GM03348 (cell line): Measurements from ENCODE around the gene PLA2R1.
"Not testable (repeated sequence)": the region's sequence is repeated elsewhere in the genome, so short reads cannot be mapped to it uniquely, and the experiment has no call there.

ENCODE experiments used
- DNase-seq: peaks from one replicate; pipeline ENCODE4 v3.0.0; 2012; ENCODE audit warnings: low spot score

Gene PLA2R1

DNA sequence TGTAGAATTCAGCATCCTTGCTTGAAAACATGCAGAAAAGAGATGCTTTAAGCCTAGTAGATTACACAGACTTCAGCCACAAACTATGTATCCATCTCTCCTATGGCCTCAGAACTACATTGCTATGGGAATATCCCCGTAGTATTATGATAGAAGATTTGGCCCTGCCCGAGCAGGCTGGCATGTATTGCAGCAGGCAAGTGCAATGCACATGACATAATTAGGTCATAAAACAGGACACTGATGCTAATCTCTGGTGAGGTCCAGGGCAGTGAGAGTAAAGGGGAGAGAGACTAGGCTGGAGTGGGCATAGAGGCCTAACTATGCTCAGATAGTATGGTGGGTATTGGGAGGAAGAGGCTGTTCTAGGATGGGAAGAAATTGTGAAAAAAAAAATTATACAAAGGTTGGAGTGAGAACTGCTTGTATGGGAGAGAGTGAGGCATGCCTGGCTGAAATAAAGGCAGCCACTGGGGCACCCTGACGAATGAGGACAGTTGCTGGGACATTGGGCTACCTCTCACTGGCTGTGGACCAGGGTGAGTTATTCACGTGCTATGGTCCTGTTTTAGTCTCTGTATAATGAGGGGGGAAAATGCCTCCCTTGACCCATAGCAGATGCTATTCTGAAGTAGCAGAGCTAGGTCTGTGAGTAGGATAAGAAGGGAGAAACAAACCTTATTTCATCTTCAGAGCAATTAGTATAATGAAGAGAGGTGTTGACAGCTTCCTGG lies 1.6 kb upstream of the PLA2R1 start:
- no peak for DNase-seq

DNA sequence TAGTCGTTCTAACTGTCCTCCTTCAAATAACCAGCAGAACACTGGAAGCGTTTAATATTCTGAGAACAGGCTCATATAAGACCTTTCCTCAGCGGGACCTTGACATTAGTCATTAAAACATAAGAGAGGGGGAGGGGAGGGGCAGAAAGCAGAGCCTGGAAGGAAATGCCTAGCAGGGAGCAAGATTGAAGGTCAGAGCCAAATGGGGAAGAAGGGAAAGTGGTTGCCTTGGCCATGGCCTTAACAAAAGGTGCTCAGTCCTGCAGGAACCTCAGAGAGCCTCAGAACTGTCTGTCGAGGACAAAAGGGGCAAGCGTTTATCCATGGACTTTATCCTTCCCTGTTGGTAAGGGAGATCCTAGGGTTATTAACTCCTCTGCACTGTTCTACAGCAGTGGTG lies 856 bp upstream of the PLA2R1 start:
- DNase-seq: no peak

DNA sequence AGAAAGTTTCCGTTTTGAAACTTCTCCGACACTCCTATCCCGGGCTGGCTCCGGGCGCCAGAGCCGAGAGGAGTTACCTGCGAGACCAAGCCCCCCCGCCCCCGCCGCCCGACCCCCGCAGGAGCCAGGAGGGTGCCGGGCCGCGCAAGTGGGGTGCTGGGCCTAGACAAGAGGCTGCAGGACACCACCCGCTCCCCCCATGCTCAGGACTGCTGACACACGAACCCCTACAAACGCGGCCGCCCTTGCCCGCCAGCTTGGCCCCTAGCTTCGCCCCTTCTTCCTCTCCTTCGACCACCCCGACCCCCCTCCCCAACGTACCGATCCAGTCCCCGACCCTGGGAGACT lies 497 bp downstream of the PLA2R1 start:
- peak; percentile 64 for DNase-seq

DNA sequence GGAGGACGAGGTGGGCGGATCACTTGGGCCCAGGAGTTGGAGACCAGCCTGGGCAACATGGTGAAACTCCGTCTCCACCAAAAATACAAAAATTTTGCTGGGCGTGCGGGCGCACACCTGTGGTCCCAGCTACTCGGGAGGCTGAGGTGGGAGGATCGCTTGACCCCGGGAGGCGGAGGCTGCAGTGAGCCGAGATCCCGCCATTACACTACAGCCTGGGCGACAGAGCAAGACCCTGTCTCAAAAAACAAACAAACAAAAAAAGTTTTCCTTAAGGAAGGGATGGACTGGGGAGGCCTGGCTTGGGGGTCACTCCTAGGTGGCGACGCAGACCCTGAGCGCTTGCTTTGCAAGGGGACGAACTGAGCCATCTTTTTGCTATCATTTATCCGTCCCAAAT lies 882 bp downstream of the PLA2R1 start:
- DNase-seq: no peak

DNA sequence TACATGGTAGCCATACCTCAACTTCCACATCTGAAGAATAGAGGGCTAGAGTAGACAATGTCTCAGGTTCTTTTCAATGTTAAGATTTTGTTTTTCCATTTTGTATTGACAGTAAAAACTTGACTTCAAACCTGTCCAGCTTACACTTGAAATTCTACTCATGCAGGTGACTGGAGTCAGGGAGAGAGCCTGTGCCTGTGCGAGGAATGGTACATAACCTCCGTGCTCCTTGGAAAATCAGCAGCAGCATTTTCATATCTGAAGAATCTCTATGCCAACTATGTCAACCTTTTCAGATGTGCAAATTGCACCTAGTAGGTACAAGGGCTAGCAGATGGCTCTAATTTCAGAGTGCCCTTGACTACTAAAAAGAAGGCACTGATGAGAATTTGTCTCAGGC lies 2.1 kb downstream of the PLA2R1 start:
- no peak for DNase-seq

DNA sequence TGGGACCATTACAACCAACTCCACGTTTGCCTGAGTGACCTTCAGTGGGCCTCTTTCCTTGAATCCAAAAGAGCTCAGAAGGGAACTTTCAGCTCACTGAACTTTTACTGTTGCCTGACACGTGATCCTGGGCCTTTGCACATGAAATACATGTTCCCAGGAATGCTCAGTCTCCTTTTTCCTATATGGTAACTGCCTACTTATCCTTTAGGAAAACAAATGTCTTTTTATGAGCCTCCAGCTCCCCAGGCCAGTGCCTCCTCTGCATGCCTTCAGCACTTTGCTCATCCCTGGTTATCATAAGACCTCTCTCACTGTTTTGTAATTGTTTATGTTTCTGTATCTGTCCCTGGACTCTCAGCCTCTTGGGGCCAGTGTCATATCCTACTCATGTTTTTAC lies 5.1 kb downstream of the PLA2R1 start:
- DNase-seq: no peak

DNA sequence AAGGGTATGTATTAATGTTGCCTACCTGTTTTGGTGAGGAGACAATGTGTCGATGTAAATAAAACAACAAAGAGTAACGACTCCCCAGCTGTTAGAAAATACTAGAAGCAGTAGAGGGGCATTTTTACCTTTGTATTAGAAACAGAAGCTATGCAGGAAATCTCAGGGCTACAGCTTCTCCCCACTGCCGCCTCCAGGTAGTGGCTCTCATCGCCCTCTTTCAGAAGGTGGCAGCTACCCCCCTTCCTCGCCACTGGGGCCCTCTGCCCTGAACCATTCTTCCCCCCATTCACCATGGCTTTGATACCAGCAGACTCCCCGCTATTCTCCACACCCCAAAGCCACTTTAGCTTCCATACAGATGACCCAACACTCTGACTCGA lies 6.7 kb downstream of the PLA2R1 start:
- no peak for DNase-seq

DNA sequence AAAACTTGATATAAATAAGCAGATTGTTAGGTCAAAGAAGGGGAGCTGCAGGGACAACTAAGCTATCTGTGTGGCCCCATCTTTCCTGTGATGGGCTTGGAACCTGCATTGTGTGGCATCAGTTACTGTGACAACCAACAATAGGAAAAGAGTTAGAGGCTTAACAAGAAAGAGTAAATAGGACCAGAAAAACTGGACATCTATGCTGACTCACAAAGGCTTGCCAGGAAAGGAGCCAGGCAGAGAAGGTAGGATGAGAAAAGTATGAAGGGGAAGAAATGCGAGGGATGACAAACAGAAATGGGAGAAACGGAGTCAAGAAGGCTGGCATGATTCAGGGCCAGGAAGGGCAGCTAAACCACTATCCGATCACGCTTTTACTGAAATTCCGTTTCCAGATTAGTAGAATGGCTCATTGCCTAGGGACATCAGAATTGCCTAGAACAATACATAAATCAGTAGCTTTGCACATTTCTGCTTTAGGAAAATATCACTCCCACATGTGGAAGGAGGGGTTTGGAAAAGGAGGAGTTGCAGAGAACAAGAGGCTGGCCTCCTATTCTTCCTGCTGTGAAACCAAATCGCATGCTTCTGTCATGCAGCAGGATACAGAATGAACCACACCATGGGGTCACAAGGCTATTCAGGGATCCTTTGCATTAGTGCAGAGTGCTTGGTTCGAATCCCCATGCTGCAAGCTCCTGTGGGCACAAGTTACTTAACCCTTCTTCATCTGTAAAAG lies 7.3 kb downstream of the PLA2R1 start:
- DNase-seq: peak; percentile 79

DNA sequence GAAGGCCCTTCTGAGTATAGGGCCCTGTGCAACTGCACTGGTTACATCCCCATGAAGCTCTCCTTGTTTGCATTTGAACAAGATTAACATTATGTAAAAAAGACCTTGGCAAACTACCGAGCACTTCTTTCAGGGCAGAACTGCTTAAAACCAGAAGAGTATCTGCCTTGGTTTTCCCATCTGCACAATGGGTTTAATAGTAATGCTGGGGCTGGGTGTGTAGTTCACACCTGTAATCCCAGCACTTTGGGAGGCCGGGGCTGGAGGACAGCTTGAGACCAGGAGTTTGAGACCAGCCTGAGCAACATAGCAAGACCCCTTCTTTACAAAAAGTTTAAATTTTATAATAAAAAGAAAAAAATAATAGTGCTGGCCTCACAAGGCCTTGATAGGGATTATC lies 8.5 kb downstream of the PLA2R1 start:
- no peak for DNase-seq

DNA sequence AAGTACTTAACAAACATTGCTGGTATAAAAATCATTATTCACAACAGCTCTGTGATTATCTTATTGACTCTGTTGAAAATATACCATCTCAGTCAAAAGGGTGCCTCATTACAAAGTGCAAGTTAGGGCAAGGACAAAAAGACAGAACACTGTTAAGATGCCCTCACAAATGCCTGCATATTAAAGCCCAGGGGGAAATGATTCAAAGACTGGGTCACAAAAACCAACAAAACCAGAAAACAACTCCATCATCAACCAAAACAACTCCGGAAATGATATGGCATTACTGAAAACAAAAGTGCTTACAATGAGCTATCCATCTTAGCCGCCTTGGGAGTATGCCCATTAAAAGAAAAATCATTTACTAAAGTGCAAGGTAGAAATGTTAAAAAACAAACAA lies 9.9 kb downstream of the PLA2R1 start:
- no peak for DNase-seq

DNA sequence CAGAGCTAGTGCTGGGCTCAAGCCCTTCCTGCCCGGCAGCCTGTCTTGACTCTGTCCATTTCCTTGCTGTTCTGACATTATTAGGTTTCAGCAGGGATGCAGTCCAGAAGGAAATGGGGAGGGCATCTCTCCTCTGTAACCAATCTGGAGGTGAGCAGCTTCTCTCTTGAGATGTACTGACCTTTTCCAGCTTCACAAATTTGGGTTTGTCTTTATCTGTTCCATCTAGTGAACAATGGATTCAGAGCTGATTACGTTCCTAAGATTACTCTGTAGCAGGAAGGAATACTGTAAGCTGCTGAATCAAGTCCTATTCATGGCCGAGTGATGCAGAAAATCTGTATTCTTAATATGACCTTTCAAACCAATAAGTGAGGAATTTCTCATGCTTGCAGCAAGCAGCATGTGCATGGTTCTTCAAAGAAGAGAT lies 11.0 kb downstream of the PLA2R1 start:
- DNase-seq: peak; percentile 35

DNA sequence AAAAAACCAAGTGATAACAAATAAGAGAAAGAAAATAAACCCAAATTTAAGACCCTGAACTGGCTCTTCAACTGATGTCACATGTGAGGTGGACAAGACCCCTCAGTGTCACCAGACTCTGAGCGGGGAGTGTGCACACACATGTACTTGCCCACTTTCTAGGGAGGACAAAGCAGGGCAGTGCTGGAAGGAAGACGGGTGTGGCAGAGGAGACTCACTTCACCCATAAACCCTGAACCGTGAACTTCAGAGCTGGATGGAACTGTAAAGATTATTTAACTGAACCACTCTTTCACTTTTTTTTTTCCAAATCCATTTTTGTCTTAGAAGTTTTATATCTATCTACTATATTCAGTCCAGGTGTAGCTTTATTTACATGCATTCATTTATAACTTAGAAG lies 12.3 kb downstream of the PLA2R1 start:
- DNase-seq: no peak

DNA sequence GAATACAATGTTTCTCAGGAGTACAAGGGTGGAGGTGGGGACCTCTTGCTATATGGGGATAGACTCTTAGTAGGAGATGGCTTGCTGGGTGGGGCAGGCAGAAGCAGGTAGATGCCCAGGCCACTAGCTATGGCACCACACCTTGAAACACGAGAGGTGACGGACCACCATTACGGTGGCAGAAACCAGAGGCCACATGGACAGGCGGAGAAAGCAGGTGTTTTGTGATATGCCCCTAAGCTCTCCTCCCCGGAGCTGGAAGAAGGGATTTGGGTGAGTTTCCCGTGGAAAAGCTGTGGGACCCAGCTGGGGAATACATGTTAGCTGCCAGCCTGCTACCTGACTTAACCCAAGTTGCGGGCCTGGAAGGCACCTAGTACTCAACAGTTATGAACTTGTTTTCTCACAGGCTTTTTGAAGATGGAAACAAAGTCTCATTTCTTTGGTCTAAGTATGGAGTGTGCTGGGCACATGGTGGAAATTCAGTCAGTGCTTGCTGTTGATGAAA lies 16.7 kb downstream of the PLA2R1 start:
- no peak for DNase-seq

DNA sequence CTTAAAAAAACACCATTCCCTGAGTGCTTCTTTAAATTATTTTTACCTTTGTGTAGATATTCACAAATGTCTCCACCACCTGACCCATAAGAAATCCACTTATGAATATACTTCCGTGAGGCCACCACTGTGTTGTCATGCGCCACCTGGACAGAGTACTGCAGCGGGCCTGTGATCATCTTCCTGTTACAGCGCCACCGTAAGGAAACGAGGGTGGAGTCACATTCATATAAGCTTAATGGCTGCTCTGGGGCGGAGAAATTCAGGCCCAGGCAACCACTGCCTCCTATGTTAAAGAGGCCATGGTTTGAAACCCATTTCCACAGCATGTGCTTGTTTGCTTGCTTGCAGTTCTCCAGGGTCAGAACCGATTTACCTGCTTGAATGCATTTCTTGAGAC lies 17.7 kb downstream of the PLA2R1 start:
- no peak for DNase-seq

DNA sequence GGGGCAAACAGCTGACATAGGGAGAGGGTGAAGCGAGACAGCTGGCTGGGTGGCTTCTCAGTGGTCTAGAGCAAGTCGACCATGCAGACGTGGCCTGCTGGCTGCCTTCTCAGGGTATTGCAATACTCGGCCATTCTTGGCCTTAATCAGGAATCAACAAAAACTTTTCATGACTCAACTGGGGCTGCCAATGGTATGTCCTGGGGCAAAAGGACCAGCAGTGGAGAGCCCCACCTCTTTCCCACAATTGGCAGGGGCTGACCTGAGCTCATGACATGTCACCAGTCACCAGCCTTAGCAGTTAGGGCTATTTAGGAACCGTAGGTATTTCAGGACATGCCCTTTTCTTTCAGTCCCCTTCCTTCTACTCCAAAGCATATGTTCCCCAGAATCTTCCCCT lies 19.1 kb downstream of the PLA2R1 start:
- no peak for DNase-seq

DNA sequence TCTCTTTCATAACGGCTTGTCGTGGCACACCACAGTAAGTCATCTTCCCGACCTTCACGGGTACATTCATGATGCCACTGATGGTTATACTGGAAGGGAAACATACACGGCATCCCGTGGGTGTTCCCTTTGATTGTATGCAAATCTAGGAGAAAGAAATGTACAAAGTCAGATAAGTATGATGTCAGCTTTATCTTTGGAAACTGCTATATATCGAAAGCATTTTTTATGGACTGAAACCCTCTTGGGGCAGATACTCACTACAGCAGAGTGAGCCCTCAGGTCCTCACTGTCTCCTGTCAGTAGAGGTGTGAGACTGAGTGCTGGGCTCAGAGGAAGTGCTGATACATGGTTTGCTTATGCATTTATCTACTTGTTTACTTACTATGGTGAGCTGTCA lies 20.4 kb downstream of the PLA2R1 start:
- no peak for DNase-seq

DNA sequence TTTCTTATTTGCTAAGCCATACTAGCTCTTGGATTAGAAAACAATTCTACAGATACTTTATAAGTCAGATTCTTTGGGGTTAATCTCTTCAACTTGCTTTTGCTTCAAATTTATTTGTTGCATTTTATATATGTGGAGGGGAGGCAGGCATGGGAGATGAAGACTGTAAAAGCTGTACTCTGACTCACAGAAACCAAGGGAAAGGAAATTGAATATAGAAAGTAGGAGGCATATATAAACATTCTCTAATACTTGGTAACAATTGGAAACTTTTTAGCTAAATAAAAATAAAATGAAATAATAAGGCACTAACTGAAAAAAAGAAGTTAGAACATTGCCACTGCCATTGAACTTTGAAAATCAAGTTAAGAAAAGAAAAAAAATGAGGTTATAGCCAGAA lies 21.3 kb downstream of the PLA2R1 start:
- DNase-seq: no peak

DNA sequence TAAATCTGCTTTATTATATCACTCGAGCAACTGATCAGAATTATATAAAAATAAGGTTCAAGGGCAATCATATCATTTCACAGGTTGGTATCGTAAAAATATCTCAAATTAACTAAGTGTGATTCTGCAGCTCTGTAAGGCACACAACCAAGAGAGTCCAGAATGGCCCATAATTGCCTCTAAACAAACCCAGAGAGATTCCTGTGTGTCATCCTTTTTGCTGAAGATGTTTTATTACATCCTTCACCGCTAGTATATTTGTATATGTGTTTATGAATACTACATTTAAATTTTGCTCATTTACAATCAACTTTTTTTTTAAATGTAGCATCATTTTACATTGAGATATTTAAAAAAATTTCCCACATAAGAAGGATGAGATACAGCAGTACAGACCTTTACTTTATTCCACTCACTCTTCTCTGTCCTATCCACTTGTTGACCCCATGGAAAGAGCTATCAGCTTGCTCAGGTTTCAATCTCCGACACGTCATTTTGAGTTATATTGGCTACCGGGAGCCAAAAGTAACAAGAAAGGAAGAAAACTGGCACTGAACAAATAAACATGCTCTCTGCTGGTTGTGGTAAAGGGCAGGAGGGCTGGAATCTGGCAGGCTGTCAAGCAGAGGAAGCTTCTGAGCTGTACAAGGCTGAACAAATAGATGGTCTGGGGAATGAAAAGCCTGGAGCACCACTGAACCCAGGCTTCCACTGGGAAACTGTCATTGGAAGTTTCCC lies 23.1 kb downstream of the PLA2R1 start:
- no peak for DNase-seq

DNA sequence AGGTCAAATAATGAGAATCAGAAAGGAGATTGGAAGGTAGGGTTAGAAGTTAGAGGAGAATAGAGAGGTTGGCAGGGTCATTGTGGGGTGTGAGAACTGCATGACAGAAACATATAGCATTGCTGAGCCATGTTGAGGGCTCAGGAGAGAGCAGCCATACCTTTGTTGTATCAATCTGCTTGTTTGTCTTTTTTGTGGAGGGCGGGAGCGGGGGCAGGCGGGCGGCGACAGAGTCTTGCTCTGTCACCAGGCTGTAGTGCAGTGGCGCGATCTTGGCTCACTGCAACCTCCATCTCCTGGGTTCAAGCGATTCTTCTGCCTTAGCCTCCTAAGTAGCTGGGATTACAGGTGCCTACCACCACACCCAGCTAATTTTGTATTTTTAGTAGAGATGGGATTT lies 23.8 kb downstream of the PLA2R1 start:
- DNase-seq: not testable (repeated sequence)

DNA sequence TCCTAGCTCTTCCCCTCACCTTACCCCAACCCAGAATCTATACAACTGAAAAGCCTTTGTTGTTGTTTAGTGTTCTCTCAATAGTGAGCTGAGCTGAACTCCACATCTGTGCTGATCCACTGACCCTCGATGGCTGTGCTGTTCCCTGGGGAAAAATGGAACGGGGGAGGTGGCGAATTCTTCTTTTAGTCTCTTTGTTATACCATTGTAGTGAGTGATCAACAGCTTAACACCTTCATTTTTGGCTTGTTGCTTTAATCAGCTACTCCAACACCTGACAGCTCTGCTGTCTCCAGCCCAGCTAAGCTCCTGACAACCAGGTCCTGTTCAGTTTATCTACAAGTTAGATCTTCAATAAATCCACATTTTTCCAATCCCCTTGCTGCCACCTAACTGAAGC lies 25.7 kb downstream of the PLA2R1 start:
- no peak for DNase-seq

DNA sequence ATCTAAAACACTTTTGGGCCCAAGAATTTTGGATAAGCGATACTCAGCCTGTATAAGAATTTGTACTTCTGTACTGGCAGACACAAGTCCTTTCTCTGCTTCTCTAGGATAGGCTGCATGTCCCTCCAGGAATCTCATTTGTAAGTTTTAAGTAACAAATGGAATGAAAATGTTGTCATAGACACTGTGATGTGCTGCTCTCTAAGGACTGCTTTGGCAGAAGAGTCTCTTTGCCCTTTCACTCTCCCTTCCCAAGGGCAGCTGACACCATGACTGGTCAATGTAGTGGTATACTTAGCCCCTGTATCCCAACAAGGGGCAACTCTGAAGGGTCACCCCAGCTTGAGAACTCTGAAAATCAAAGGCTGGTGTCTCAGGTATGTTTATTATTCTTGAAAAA lies 27.3 kb downstream of the PLA2R1 start:
- no peak for DNase-seq

DNA sequence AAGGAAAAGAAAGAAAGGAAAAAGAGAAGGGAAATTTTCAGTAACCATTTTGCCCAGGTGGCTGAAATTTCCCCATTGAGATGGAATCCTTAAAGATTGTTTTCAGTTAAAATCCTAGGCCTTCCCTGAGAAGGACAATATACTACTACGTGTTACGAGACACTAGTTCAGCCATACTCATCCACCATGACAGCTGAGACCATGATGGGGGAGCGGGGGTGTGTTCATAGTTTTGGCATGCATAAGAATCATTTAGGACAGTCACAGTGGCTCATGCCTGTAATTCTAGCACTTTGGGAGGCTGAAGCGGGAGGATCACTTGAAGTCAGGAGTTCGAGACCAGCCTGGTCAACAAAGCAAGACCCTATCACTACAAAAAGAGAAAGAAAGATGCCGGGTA lies 28.0 kb downstream of the PLA2R1 start:
- DNase-seq: no peak

DNA sequence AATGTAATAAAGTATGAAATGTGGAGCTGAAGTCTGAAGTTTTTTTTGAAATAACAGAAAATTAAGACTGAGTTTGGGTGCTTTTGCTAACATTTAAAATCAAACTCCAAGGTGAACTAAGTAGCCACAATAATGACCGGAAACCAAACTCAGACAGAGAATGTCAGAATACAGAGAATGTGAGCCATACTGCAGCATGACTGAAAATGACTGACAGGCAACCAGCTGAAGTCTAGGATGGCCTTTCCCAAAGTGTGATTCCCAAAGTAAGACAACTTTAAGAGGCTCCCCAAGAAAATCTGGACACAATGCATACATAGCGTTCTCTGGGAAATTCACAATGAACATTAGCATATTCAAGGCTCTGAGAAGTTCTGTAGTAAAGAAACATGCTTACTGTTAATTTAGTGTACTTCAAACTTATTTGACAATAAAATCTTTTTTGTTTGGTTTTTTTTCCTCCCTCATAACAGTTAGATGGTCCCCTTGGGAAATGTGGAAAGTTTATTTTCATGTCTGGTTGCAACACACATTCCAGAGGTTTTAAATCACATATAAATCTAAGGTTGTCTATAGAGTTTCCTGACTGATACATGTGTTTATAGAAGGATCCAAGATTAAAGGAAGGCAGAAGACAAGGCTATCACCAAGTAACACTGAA lies 28.6 kb downstream of the PLA2R1 start:
- DNase-seq: peak; percentile 46
